Activated T-helper 1 cell treated with anti-CD3 and anti-CD28 coated beads, Interleukin-12 subunit alpha, Interleukin-12 subunit beta, Interleukin-2, Interleukin-4 antibody, amounts not matched to agents 30 ng/mL and 10 ng/mL and 1 ng/mL, durations not matched to agents 14 hours and 24 hours and 36 hours (primary cell): ENCODE results near the gene HSPB1. TPM values are rescaled to one million over a fixed set of nuclear protein-coding genes. Genes with fewer than 3 reads are reported as not detected.
A peak's percentile ranks its signal among the peaks of the same experiment; 100 is the strongest.
"Not testable (repeated sequence)": the region's sequence is repeated elsewhere in the genome, so short reads cannot be mapped to it uniquely, and the experiment has no call there.

Experiments used
- DNase-seq: peaks from one replicate; pipeline ENCODE4 v3.0.0; 2021; ENCODE audit warnings: low spot score
- H3K27ac Mint-ChIP-seq: one replicate; pipeline ENCODE4 v1.8.0; 2021; ENCODE audit warnings: mild to moderate bottlenecking, mixed read lengths
- H3K27me3 Mint-ChIP-seq: one replicate; pipeline ENCODE4 v1.8.0; 2022; ENCODE audit warnings: mild to moderate bottlenecking, moderate library complexity, mixed read lengths; ENCODE audit not compliant: insufficient read depth
- H3K36me3 Mint-ChIP-seq: one replicate; pipeline ENCODE4 v1.8.0; 2021; ENCODE audit warnings: low read depth, mixed read lengths
- H3K4me1 Mint-ChIP-seq: one replicate; pipeline ENCODE4 v1.8.0; 2021; ENCODE audit warnings: low read depth, mixed read lengths
- H3K4me3 Mint-ChIP-seq: one replicate; pipeline ENCODE4 v1.8.0; 2021; ENCODE audit warnings: mild to moderate bottlenecking, moderate library complexity, mixed read lengths
- H3K9me3 Mint-ChIP-seq: one replicate; pipeline ENCODE4 v1.8.0; 2021; ENCODE audit warnings: mixed read lengths
- intact Hi-C: fragments of 100-400 bp; cut with micrococcal nuclease; formaldehyde crosslinking; loops from one replicate; pipeline ENCODE4 v1.15.1; 2024
- total RNA-seq: library from RNA; stranded (reverse); gene quantifications from 2 replicates; pipeline ENCODE4 v1.2.3, GENCODE V29; 2022

Gene HSPB1
- total RNA-seq, 1 donor from 2014 or later: 78.4 TPM

- Mint-ChIP-seq H3K4me1 (peaks cover 25% of the 10 kb centered on the region), H3K9me3 (no peaks in the 10 kb centered on the region), H3K4me3 (no peak overlapping the region), H3K36me3 (no peaks in the 10 kb centered on the region), H3K27ac (no peak overlapping the region), H3K27me3 (peaks cover 29% of the 10 kb centered on the region)
- intact Hi-C loops: no loop called here
- no peak for DNase-seq
Observed at GRCh38 chr7:76268376-76268775, 34.1 kb upstream of the HSPB1 start.

DNA sequence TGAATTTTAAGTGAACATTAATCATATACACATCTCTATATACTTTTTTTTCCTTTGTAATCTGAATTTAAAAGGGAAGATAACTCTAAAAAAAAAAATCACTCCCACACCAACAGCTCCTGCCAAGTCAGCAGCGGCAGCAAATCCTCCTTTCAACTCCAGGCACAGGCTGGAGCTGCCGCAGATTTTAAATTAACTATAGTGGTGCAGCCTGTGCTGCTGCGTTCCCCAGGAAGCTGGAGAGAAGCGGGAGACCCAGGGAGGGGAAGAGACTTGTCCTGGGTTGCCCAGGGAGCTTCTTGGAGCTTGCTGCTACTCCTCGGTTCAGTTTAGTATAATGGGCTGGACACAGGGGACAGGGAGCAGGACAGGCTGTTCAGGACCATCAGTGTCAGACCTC, 32.6 kb upstream of the HSPB1 start:
- Mint-ChIP-seq H3K27ac (no peak overlapping the region), H3K4me3 (no peak overlapping the region), H3K9me3 (no peaks in the 10 kb centered on the region), H3K27me3 (peaks cover 26% of the 10 kb centered on the region), H3K36me3 (no peaks in the 10 kb centered on the region), H3K4me1 (peaks cover 34% of the 10 kb centered on the region)
- DNase-seq: no peak
- intact Hi-C loops: no loop called here

DNA sequence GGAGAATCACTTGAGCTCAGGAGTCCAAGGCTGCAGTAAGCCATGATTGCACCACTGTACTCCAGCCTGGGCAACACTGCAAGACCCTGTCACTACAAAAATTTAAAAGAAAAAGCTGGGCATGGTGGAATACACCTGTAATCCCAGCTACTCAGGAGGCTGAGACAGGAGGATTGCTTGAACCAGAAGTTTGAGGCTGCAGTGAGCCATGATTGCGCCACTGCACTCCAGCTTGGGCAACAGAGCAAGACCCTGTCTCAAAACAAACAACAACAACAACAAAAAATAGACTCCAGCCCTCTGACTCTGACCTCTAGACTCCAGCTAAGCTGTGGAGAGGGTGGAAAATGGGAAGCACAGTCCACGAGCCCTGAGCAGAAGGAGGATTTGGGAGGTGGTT, 31.1 kb upstream of the HSPB1 start:
- intact Hi-C loops, H3K9me3 Mint-ChIP-seq, H3K4me3 Mint-ChIP-seq, H3K27ac Mint-ChIP-seq, H3K36me3 Mint-ChIP-seq, DNase-seq: not testable (repeated sequence)
- H3K27me3 Mint-ChIP-seq: peaks cover 28% of the 10 kb centered on the region
- peaks cover 34% of the 10 kb centered on the region for H3K4me1 Mint-ChIP-seq

GRCh38 chr7:76272142-76272541, 30.3 kb upstream of the HSPB1 start:
- no peak for DNase-seq
- peaks cover 34% of the 10 kb centered on the region for H3K4me1 Mint-ChIP-seq
- no peak overlapping the region for H3K27ac Mint-ChIP-seq
- no peak overlapping the region for H3K4me3 Mint-ChIP-seq
- H3K36me3 Mint-ChIP-seq: no peaks in the 10 kb centered on the region
- H3K27me3 Mint-ChIP-seq: peaks cover 25% of the 10 kb centered on the region
- intact Hi-C loops: no loop called here
- H3K9me3 Mint-ChIP-seq: no peaks in the 10 kb centered on the region

- peaks cover 30% of the 10 kb centered on the region for H3K4me1 Mint-ChIP-seq
Observed at GRCh38 chr7:76272851-76273497, 29.5 kb upstream of the HSPB1 start.

GRCh38 chr7:76273503-76273902, 29.0 kb upstream of the HSPB1 start:
- Mint-ChIP-seq H3K4me1 (peaks cover 24% of the 10 kb centered on the region), H3K9me3 (no peaks in the 10 kb centered on the region), H3K4me3 (peak overlapping the region; percentile 27), H3K36me3 (no peaks in the 10 kb centered on the region), H3K27ac (peak overlapping the region; percentile 20), H3K27me3 (peaks cover 23% of the 10 kb centered on the region)
- intact Hi-C loops: no loop called here
- DNase-seq: no peak

More at GRCh38 chr7:76272851-76273497, 29.5 kb upstream of the HSPB1 start:
- Mint-ChIP-seq H3K27me3 (peaks cover 25% of the 10 kb centered on the region), H3K9me3 (no peaks in the 10 kb centered on the region), H3K27ac (peak overlapping the region; percentile 4), H3K36me3 (no peaks in the 10 kb centered on the region), H3K4me3 (peak overlapping the region; percentile 9)
- no peak for DNase-seq
- intact Hi-C loops: no loop called here

GRCh38 chr7:76278540-76278939, 23.9 kb upstream of the HSPB1 start:
- DNase-seq: no peak
- Mint-ChIP-seq H3K27me3 (peaks cover 42% of the 10 kb centered on the region), H3K36me3 (peaks cover 3% of the 10 kb centered on the region), H3K4me3 (no peak overlapping the region), H3K27ac (no peak overlapping the region), H3K9me3 (no peaks in the 10 kb centered on the region), H3K4me1 (peaks cover 19% of the 10 kb centered on the region)
- intact Hi-C loops: no loop called here

DNA sequence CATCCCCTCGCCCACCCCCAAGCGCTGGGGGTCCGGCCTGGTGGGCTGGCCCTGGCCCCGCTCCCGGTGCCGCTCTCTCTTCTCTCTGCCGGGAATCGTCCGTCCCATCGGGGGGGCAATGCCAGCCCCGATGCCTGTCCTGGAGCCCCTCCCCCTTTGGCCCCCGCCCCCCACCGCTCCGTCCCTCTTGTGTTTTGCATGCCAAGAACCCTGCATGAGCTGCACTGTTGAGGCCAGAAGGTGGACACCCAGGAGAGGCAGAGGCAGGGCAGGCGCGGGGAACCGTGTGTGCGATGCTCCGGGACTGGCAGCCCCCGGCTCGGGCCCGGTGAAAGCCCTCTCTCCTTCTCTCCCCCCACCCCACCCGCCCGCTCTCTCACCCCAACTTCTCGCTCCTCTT, 22.1 kb upstream of the HSPB1 start:
- Mint-ChIP-seq H3K9me3 (no peaks in the 10 kb centered on the region), H3K27me3 (peaks cover 53% of the 10 kb centered on the region)

DNA sequence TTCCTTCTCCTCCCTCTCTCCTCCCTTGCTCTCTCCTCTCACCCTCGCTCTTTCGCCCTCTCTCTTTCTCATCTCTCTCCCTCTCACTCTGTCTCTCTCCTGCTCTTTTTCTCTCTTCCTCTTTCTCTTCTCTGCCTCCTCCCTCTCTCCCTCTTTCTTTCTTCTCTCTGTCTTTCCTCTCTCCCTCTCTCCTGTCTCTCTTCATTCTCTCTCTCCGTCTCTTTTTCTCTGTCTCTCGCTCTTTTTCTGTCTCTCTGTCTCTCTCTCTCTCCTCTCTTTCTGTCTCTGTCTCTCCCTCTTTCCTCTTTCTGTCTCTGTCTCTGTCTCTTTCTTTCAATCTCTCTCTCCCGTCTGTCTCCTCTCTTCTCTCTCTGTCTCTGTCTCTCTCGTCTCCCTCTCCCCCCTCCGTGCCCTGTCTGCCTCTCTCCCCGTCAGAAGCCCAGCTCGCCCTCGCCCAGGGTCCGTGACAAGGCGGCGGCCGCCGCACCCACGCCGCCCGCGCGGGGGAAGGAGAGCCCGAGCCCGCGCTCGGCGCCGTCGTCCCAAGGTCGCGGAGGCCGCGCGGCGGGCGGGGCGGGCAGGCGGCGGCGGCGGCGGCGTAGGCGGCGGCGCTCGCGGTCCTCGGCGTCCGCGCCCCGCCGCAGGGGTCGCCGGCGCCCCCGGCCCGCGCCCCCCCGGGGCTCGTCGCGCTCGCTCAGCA, 21.3 kb upstream of the HSPB1 start:
- Mint-ChIP-seq H3K27ac (peak overlapping the region; percentile 49), H3K4me1 (peaks cover 12% of the 10 kb centered on the region), H3K27me3 (peaks cover 55% of the 10 kb centered on the region), H3K36me3 (peaks cover 3% of the 10 kb centered on the region), H3K4me3 (peak overlapping the region; percentile 81), H3K9me3 (no peaks in the 10 kb centered on the region)
- intact Hi-C loops: no loop called here
- no peak for DNase-seq

More for the DNA sequence above, 22.1 kb upstream of the HSPB1 start:
- no peak for DNase-seq
- Mint-ChIP-seq H3K4me1 (peaks cover 12% of the 10 kb centered on the region), H3K4me3 (no peak overlapping the region), H3K36me3 (peaks cover 3% of the 10 kb centered on the region), H3K27ac (no peak overlapping the region)
- intact Hi-C loops: no loop called here

DNA sequence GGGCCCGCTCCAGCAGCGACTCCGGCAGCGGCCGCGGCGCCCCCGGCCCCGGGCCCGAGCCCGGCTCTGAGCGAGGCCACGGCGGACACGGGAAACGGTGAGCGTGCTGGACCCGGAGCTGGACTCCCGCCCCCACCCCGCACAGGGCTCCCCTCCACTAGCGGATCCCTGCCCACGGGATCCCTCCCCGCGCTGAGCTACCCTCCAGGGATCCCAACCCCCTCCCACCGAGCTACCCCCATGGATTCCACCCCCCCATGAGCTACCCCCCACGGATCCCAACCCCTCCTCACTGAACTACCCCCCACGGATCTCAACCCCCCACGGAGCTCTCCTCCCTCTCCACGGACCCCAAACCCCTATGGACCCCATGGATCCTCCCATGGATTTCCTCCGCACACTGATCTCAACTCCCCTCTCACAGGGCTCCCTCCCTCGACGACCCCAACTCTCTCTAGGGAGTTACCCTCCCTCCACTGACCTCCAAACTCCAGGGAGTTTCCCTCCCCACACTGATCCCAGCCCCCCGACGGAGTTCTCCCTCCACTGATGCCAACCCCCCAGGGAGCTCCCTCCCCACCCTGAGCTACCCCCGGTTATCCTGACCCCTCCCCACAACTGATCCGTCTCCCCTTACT, 20.6 kb upstream of the HSPB1 start:
- intact Hi-C loops: loop anchor here (1.0 kb wide), 1 partner anchor 9 kb away; no protein-coding TSS in a partner anchor
- Mint-ChIP-seq H3K4me3 (peak overlapping the region; percentile 76), H3K27ac (no peak overlapping the region), H3K9me3 (no peaks in the 10 kb centered on the region), H3K27me3 (peaks cover 54% of the 10 kb centered on the region), H3K4me1 (peaks cover 12% of the 10 kb centered on the region), H3K36me3 (peaks cover 3% of the 10 kb centered on the region)
- DNase-seq: no peak

DNA sequence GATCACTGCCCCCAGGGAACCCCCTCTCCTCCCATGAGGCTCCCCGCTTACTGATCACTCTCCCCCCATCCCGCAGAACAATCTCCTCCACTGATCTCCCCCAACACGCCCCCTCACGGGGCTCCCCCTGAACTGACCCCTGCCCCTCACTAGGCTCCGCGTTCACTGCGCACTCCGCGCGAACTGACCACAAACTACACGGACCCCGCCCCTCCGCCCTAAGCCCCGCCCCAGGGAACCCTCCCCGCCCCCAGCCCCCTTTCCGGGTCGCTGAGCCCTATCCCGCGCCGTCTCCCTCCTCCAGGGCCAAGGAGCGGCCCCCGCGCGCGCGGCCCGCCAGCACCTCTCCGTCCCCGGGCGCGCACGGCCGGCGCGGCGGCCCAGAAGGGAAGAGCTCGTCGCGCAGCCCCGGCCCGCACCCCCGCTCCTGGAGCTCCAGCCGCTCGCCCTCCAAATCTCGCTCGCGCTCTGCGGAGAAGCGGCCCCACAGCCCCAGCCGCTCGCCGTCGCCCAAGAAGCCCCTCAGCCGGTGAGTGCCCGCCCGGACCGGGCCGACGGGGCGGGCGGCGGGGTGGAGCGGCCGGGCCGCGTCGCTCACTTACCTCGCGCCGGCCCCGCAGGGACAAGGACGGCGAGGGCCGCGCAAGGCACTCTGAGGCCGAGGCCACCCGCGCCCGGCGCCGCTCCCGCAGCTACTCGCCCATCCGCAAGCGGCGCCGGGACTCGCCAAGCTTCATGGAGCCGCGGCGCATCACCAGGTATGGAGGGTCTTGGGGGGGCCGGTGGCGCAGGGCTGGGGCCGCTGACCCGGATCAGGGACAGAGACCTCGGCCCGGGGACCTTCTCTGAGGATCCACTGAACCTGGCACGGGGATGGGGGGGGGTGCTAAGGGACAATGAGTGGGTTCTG, 19.9 kb upstream of the HSPB1 start:
- peaks cover 3% of the 10 kb centered on the region for H3K36me3 Mint-ChIP-seq
- H3K4me3 Mint-ChIP-seq: peak overlapping the region; percentile 76
- peaks cover 12% of the 10 kb centered on the region for H3K4me1 Mint-ChIP-seq
- no peak overlapping the region for H3K27ac Mint-ChIP-seq
- H3K9me3 Mint-ChIP-seq: no peaks in the 10 kb centered on the region
- DNase-seq: no peak
- intact Hi-C loops: loop anchor here (1.0 kb wide), 1 partner anchor 9 kb away; no protein-coding TSS in a partner anchor
- peaks cover 51% of the 10 kb centered on the region for H3K27me3 Mint-ChIP-seq

DNA sequence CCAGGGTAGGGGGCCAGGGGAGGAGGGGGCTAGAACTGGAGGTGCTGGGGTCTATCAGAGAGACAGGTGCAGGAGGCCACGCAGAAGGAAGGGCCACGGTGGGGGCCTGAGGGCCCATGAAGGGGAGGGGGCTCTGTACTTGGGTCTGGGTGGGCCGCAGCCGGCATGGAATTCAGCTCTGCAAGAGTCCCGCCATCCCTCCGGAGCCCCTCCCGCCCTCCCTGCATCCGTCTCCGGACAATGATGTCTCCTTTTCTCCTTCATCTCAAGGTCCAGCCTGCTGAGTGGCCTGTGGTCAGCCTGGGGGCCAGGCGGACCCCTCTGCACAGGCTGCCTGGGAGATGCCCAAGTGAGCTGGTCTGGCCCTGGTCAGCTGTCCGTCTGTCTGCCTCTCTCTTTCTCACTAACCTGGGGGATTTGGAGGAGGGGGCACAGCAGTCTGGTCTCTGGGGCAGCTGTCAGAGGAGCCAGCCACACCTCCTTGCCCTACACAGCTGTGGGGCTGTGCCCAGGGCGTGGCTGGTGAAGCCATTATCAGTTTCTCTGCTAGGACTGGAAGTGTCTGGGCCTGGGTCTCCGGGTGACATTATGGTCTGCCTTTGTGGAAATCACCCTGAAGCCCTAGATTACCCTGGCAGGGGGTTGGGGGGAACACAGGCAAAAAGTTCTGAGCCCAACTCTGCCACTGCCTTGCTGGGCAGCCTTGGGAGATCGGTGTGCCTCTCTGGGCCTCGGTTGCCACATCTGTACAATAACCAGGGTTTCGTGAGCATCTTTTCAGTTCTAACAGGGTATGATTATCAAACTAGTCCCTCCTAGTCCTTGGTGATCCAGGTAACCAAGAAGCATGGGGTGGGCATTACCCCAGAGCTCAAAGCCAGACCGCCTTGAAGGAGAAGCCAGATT, 19.0 kb upstream of the HSPB1 start:
- no peak for DNase-seq
- Mint-ChIP-seq H3K9me3 (no peaks in the 10 kb centered on the region), H3K4me3 (peak overlapping the region; percentile 62), H3K4me1 (peaks cover 12% of the 10 kb centered on the region), H3K27ac (no peak overlapping the region), H3K27me3 (peaks cover 50% of the 10 kb centered on the region), H3K36me3 (peaks cover 3% of the 10 kb centered on the region)
- intact Hi-C loops: no loop called here
